H9 (cell line): ENCODE measurements around the gene TMPRSS3. TPM values are rescaled to one million over a fixed set of nuclear protein-coding genes. Genes with fewer than 3 reads are reported as not detected.

Source experiments
- DNase-seq: peaks from one replicate; pipeline ENCODE4 v3.0.0-alpha.2; 2017
- H2AFZ ChIP-seq: one replicate; pipeline ENCODE4 v1.6.1; 2013; ENCODE audit warnings: mild to moderate bottlenecking, low read length, control low read depth, moderate library complexity
- H2AK5ac ChIP-seq: 2 replicates; pipeline ENCODE4 v1.6.1; 2013; ENCODE audit warnings: low read length, control low read depth, mixed read lengths; ENCODE audit not compliant: insufficient read length
- H2BK120ac ChIP-seq: one replicate; pipeline ENCODE4 v1.6.1; 2013; ENCODE audit warnings: low read depth, mild to moderate bottlenecking, low read length, control low read depth, inconsistent platforms; ENCODE audit not compliant: poor library complexity, severe bottlenecking
- H2BK12ac ChIP-seq: 2 replicates; pipeline ENCODE4 v1.6.1; 2013; ENCODE audit warnings: low read length, control low read depth, mixed read lengths, low read depth; ENCODE audit not compliant: insufficient read length
- H2BK15ac ChIP-seq: 2 replicates; pipeline ENCODE4 v1.6.1; 2013; ENCODE audit warnings: low read depth, low read length, control low read depth
- H2BK20ac ChIP-seq: one replicate; pipeline ENCODE4 v1.6.1; 2013; ENCODE audit warnings: low read depth, mild to moderate bottlenecking, low read length, control low read depth, inconsistent platforms; ENCODE audit not compliant: poor library complexity, severe bottlenecking
- H2BK5ac ChIP-seq: 2 replicates; pipeline ENCODE4 v1.6.1; 2013; ENCODE audit warnings: low read length, control low read depth, mixed read lengths; ENCODE audit not compliant: insufficient read length
- H3K14ac ChIP-seq: 2 replicates; pipeline ENCODE4 v1.6.1; 2013; ENCODE audit warnings: low read length, control low read depth; ENCODE audit not compliant: insufficient read depth
- H3K18ac ChIP-seq: 2 replicates; pipeline ENCODE4 v1.6.1; 2013; ENCODE audit warnings: low read depth, mild to moderate bottlenecking, mixed read lengths, low read length, control low read depth; ENCODE audit not compliant: insufficient read length
- H3K23ac ChIP-seq: 2 replicates; pipeline ENCODE4 v1.6.1; 2013; ENCODE audit warnings: low read length, control low read depth, mixed read lengths, low read depth; ENCODE audit not compliant: insufficient read length
- H3K23me2 ChIP-seq: 2 replicates; pipeline ENCODE4 v1.6.1; 2013; ENCODE audit warnings: low read depth, mild to moderate bottlenecking, mixed read lengths, low read length, control low read depth; ENCODE audit not compliant: insufficient read length, poor library complexity, severe bottlenecking
- H3K27ac ChIP-seq: 2 replicates; pipeline ENCODE4 v1.5.1; 2013; ENCODE audit warnings: low read length, control low read depth, mixed read lengths, low read depth; ENCODE audit not compliant: insufficient read length
- H3K27me3 ChIP-seq: 2 replicates; pipeline ENCODE4 v1.6.1; 2013; ENCODE audit warnings: low read length, control low read depth, inconsistent platforms; ENCODE audit not compliant: insufficient read depth
- H3K4ac ChIP-seq: 2 replicates; pipeline ENCODE4 v1.6.1; 2013; ENCODE audit warnings: low read depth, mild to moderate bottlenecking, control low read depth, inconsistent platforms, low read length, moderate library complexity
- H3K4me1 ChIP-seq: 2 replicates; pipeline ENCODE4 v1.6.1; 2013; ENCODE audit warnings: low read length, control low read depth, inconsistent platforms; ENCODE audit not compliant: insufficient read depth
- H3K4me2 ChIP-seq: 2 replicates; pipeline ENCODE4 v1.6.1; 2013; ENCODE audit warnings: low read length, control low read depth, mixed read lengths; ENCODE audit not compliant: insufficient read length, insufficient read depth
- H3K56ac ChIP-seq: 2 replicates; pipeline ENCODE4 v1.6.1; 2013; ENCODE audit warnings: low read depth, mild to moderate bottlenecking, mixed read lengths, low read length, control low read depth; ENCODE audit not compliant: insufficient read length
- H3K79me1 ChIP-seq: 2 replicates; pipeline ENCODE4 v1.6.1; 2013; ENCODE audit warnings: low read depth, mild to moderate bottlenecking, moderate library complexity, low read length, control low read depth, inconsistent platforms; ENCODE audit not compliant: insufficient read depth, poor library complexity, severe bottlenecking
- H3K79me2 ChIP-seq: 2 replicates; pipeline ENCODE4 v1.6.1; 2013; ENCODE audit warnings: low read length, control low read depth, inconsistent platforms; ENCODE audit not compliant: insufficient read depth
- H3K9ac ChIP-seq: 2 replicates; pipeline ENCODE4 v1.6.1; 2013; ENCODE audit warnings: low read length, control low read depth, mixed read lengths; ENCODE audit not compliant: insufficient read length; ENCODE audit errors: extremely low read depth
- H3K9me3 ChIP-seq: one replicate; pipeline ENCODE4 v1.6.1; 2013; ENCODE audit warnings: low read depth, low read length, inconsistent platforms; ENCODE audit not compliant: control insufficient read depth
- H3T11ph ChIP-seq: one replicate; pipeline ENCODE4 v1.6.1; 2013; ENCODE audit warnings: mild to moderate bottlenecking, low read length, control low read depth, inconsistent platforms
- H4K20me1 ChIP-seq: one replicate; pipeline ENCODE4 v1.6.1; 2013; ENCODE audit not compliant: control insufficient read depth, insufficient read length, insufficient read depth
- H4K5ac ChIP-seq: 2 replicates; pipeline ENCODE4 v1.6.1; 2013; ENCODE audit warnings: low read depth, mild to moderate bottlenecking, mixed read lengths, low read length, control low read depth; ENCODE audit not compliant: insufficient read length
- H4K8ac ChIP-seq: replicated peaks from 2 replicates; pipeline ENCODE4 v1.6.1; 2013; ENCODE audit warnings: low read length, control low read depth, mixed read lengths, low read depth; ENCODE audit not compliant: insufficient read length
- H4K91ac ChIP-seq: 2 replicates; pipeline ENCODE4 v1.6.1; 2013; ENCODE audit warnings: low read depth, mild to moderate bottlenecking, moderate library complexity, mixed read lengths, low read length, control low read depth; ENCODE audit not compliant: insufficient read length
- H3K27ac Mint-ChIP-seq, 3 experiments: 2 replicates in 2 of 3; 3 replicates in 1 of 3; pipeline ENCODE4 v1.8.0; 2020 to 2021; ENCODE audit warnings: mixed read lengths in 3 of 3, mild to moderate bottlenecking in 1 of 3, moderate library complexity in 1 of 3
- H3K27me3 Mint-ChIP-seq: 2 replicates; pipeline ENCODE4 v1.8.0; 2021; ENCODE audit warnings: low read depth, mild to moderate bottlenecking, moderate library complexity, mixed read lengths
- H3K36me3 Mint-ChIP-seq, 3 experiments: 2 replicates in 2 of 3; 3 replicates in 1 of 3; pipeline ENCODE4 v1.8.0; 2020 to 2021; ENCODE audit warnings: low read depth in 3 of 3, mixed read lengths in 3 of 3; ENCODE audit not compliant: insufficient read depth in 1 of 3
- H3K4me1 Mint-ChIP-seq, 2 experiments: 2 replicates each; pipeline ENCODE4 v1.8.0; 2020; ENCODE audit warnings: mixed read lengths in 2 of 2
- H3K4me3 Mint-ChIP-seq, 2 experiments: 2 replicates in 1 of 2; 3 replicates in 1 of 2; pipeline ENCODE4 v1.8.0; 2020 to 2021; ENCODE audit warnings: mild to moderate bottlenecking in 2 of 2, mixed read lengths in 2 of 2, moderate library complexity in 1 of 2
- H3K9me3 Mint-ChIP-seq, 2 experiments: 2 replicates in 1 of 2; 3 replicates in 1 of 2; pipeline ENCODE4 v1.8.0; 2020; ENCODE audit warnings: mild to moderate bottlenecking in 2 of 2, mixed read lengths in 2 of 2, moderate library complexity in 1 of 2
- CTCF ChIP-seq: fragments of 200-600 bp; sonication (generic); conservative IDR thresholded peaks from 3 replicates; pipeline ENCODE4 v1.8.0; 2021; ENCODE audit warnings: antibody characterized with exemption, mild to moderate bottlenecking
- WGBS: extraction: QIAGEN DNeasy Blood & Tissue Kit; methylation state at CpG from one replicate; pipeline ENCODE4 v1.1.7; 2013; ENCODE audit warnings: missing lambda C conversion rate, low lambda C conversion rate, mixed read lengths; ENCODE audit not compliant: insufficient read length; ENCODE audit errors: extremely low coverage; 5-methylcytosine and 5-hydroxymethylcytosine counted together
- total RNA-seq: library from RNA; stranded (reverse); gene quantifications from 2 replicates; pipeline ENCODE4 v1.2.1, GENCODE V29; 2021

TMPRSS3 gene
- total RNA-seq, 1 experiment from 2014 or later: 0.31 TPM

DNA sequence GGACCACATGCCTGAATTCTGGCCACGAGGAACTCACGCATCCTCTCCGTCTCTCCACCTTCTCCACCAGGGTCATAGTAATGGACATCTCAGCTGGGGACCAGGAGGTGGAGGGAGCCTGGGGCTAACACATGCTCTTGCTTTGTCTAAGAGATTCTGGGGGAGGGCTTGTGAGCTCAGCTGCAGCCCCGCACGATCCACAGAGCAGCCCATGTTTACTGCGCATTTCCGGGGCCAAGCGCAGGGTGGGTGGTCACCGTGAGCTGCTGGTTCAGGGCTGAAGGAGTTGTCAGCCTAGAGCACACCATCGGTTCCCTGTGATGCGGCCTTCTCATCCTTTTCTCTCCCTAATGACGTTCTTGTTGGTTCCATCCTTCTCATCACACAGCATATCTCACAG, 37.6 kb downstream of the TMPRSS3 start:
- Histone ChIP-seq H3K23ac (no peak overlapping the region), H2BK15ac (no peak overlapping the region), H3K9me3 (no peaks in the 10 kb centered on the region), H2BK12ac (no peak overlapping the region), H3K79me2 (no peaks in the 10 kb centered on the region), H3K4me1 (no peaks in the 10 kb centered on the region), H3K23me2 (no peaks in the 10 kb centered on the region), H3K14ac (no peak overlapping the region), H3K4me2 (no peak overlapping the region), H4K5ac (no peak overlapping the region), H2AFZ (no peak overlapping the region), H4K91ac (no peak overlapping the region), H2BK20ac (no peak overlapping the region), H2BK120ac (no peak overlapping the region), H4K8ac (no peak overlapping the region), H4K20me1 (no peaks in the 10 kb centered on the region), H3T11ph (no peak overlapping the region), H3K27me3 (no peaks in the 10 kb centered on the region), H3K79me1 (no peaks in the 10 kb centered on the region), H2AK5ac (no peak overlapping the region), H3K18ac (no peak overlapping the region), H2BK5ac (no peak overlapping the region), H3K9ac (no peak overlapping the region), H3K56ac (no peak overlapping the region), H3K27ac (no peak overlapping the region), H3K4ac (no peak overlapping the region)
- WGBS: no CpG with 5 or more reads among the region's 12 CpGs
- Mint-ChIP-seq H3K9me3 (peaks cover 9 to 18% of the 10 kb centered on the region in 2 experiments), H3K27ac (no peak overlapping the region), H3K36me3 (peaks cover 3 to 5% (median 4%) of the 10 kb centered on the region in 3 experiments; a peak in 5 of 7 replicates), H3K4me3 (no peak overlapping the region), H3K4me1 (peaks cover 1 to 3% of the 10 kb centered on the region in 2 experiments; a peak in 2 of 4 replicates), H3K27me3 (peaks cover 2% of the 10 kb centered on the region; the same call in 1 of the 2 replicates)
- no peak for TF ChIP-seq CTCF
- no peak for DNase-seq
